ENCODE results near the gene ITGBL1.

Gene ITGBL1

GRCh38 chr13:101452519-101453485, at the start of gene ITGBL1:
ITGBL1 (plus strand) TSS chr13:101452675; CDS start chr13:101452834, 159 bp downstream.
- DNase-seq (ENCODE audit: low read depth in 2 of 2) = no peak

- no peak for DNase-seq (ENCODE audit: low read depth in 2 of 2)
Measured at GRCh38 chr13:101406791-101407190, 45.7 kb upstream of the ITGBL1 start.

- DNase-seq (ENCODE audit: low read depth in 2 of 2) = no peak
Measured at GRCh38 chr13:101408154-101408553, 44.3 kb upstream of the ITGBL1 start.

- no peak for DNase-seq (ENCODE audit: low read depth in 2 of 2)
Measured at GRCh38 chr13:101408992-101409656, 43.4 kb upstream of the ITGBL1 start.

GRCh38 chr13:101412076-101412475, 40.4 kb upstream of the ITGBL1 start:
- DNase-seq (ENCODE audit: low read depth in 2 of 2) = no peak

GRCh38 chr13:101415358-101416174, 36.9 kb upstream of the ITGBL1 start:
- no peak for DNase-seq (ENCODE audit: low read depth in 2 of 2)

GRCh38 chr13:101416181-101417042, 36.1 kb upstream of the ITGBL1 start, which contains the start of gene NALCN:
NALCN (minus strand) TSS chr13:101416508; CDS start chr13:101399126, 17,382 bp downstream.
- DNase-seq (ENCODE audit: low read depth in 2 of 2) = no peak

- no peak for DNase-seq (ENCODE audit: low read depth in 2 of 2)
Measured at GRCh38 chr13:101417043-101417406, 35.5 kb upstream of the ITGBL1 start.

GRCh38 chr13:101417501-101417900, 35.0 kb upstream of the ITGBL1 start:
- DNase-seq (ENCODE audit: low read depth in 2 of 2) = no peak

GRCh38 chr13:101423872-101424271, 28.6 kb upstream of the ITGBL1 start:
- DNase-seq (ENCODE audit: low read depth in 2 of 2) = no peak

- no peak for DNase-seq (ENCODE audit: low read depth in 2 of 2)
Measured at GRCh38 chr13:101424381-101425155, 27.9 kb upstream of the ITGBL1 start.

- no peak for DNase-seq (ENCODE audit: low read depth in 2 of 2)
Measured at GRCh38 chr13:101425156-101425471, 27.4 kb upstream of the ITGBL1 start.

- DNase-seq (ENCODE audit: low read depth in 2 of 2) = no peak
Measured at GRCh38 chr13:101425623-101426022, 26.9 kb upstream of the ITGBL1 start.

- no peak for DNase-seq (ENCODE audit: low read depth in 2 of 2)
Measured at GRCh38 chr13:101429733-101430132, 22.7 kb upstream of the ITGBL1 start.

- no peak for DNase-seq (ENCODE audit: low read depth in 2 of 2)
Measured at GRCh38 chr13:101433895-101434294, 18.6 kb upstream of the ITGBL1 start.

- no peak for DNase-seq (ENCODE audit: low read depth in 2 of 2)
Measured at GRCh38 chr13:101434486-101434885, 18.0 kb upstream of the ITGBL1 start.

- no peak for DNase-seq (ENCODE audit: low read depth in 2 of 2)
Measured at GRCh38 chr13:101447852-101448251, 4.6 kb upstream of the ITGBL1 start.

GRCh38 chr13:101449790-101450748, 2.4 kb upstream of the ITGBL1 start:
- no peak for DNase-seq (ENCODE audit: low read depth in 2 of 2)

- no peak for DNase-seq (ENCODE audit: low read depth in 2 of 2)
Measured at GRCh38 chr13:101450749-101451130, 1.7 kb upstream of the ITGBL1 start.
